Smooth muscle cell of the brain vasculature (primary cell): ENCODE measurements around the gene MIGA2.
"Not testable (repeated sequence)": the region's sequence is repeated elsewhere in the genome, so short reads cannot be mapped to it uniquely, and the experiment has no call there.

Experiments
- DNase-seq: peaks from one replicate; pipeline ENCODE4 v3.0.0-alpha.2; 2012; ENCODE audit warnings: low read depth, low spot score

Gene MIGA2

GRCh38 chr9:129036241-129036922, at the start of gene MIGA2:
TSS of gene MIGA2 (plus strand) at chr9:129036626. CDS start at chr9:129040595, 3,969 bp downstream.
- DNase-seq = peak; percentile 97

- DNase-seq = no peak
Observed at GRCh38 chr9:128986671-128987070, 49.8 kb upstream of the MIGA2 start.

- peak; percentile 55 for DNase-seq
Observed at GRCh38 chr9:128987805-128988204, 48.6 kb upstream of the MIGA2 start.

GRCh38 chr9:128992995-128993394, 43.4 kb upstream of the MIGA2 start:
- DNase-seq = no peak

- no peak for DNase-seq
Observed at GRCh38 chr9:128995791-128996190, 40.6 kb upstream of the MIGA2 start.

- no peak for DNase-seq
Observed at GRCh38 chr9:128998462-128998861, 38.0 kb upstream of the MIGA2 start.

- no peak for DNase-seq
Observed at GRCh38 chr9:128999581-129000206, 36.7 kb upstream of the MIGA2 start.

GRCh38 chr9:129001504-129002325, 34.7 kb upstream of the MIGA2 start:
- no peak for DNase-seq

- DNase-seq = no peak
Observed at GRCh38 chr9:129002992-129003391, 33.4 kb upstream of the MIGA2 start.

GRCh38 chr9:129004173-129004572, 32.3 kb upstream of the MIGA2 start:
- DNase-seq = not testable (repeated sequence)

GRCh38 chr9:129005336-129005997, 31.0 kb upstream of the MIGA2 start:
- no peak for DNase-seq

GRCh38 chr9:129006328-129007034, 29.9 kb upstream of the MIGA2 start:
- DNase-seq = peak; percentile 49

GRCh38 chr9:129007035-129007765, 29.2 kb upstream of the MIGA2 start:
- DNase-seq = no peak

- no peak for DNase-seq
Observed at GRCh38 chr9:129007766-129008468, 28.5 kb upstream of the MIGA2 start.

GRCh38 chr9:129008469-129008965, 27.9 kb upstream of the MIGA2 start:
- DNase-seq = no peak

- DNase-seq = no peak
Observed at GRCh38 chr9:129008986-129009583, 27.3 kb upstream of the MIGA2 start.

GRCh38 chr9:129009584-129010141, 26.8 kb upstream of the MIGA2 start:
- no peak for DNase-seq

GRCh38 chr9:129010267-129010975, 26.0 kb upstream of the MIGA2 start:
- DNase-seq = no peak
